CD4-positive, alpha-beta memory T cell (primary cell): ENCODE results near the gene MAGI2. TPM values are rescaled to one million over a fixed set of nuclear protein-coding genes. Genes with fewer than 3 reads are reported as not detected.

ENCODE experiments used
- CTCF ChIA-PET: fragments of 350-600 bp; sonication (Branson Sonifier 250); formaldehyde crosslinking; loops from one replicate; lab custom pipeline; 2021; ENCODE audit warnings: inconsistent platforms; ENCODE audit not compliant: partially characterized antibody; lab: Charles Lee
- POLR2A ChIA-PET: fragments of 350-600 bp; sonication (Branson Sonifier 250); formaldehyde crosslinking; loops from one replicate; lab custom pipeline; 2021; ENCODE audit not compliant: partially characterized antibody; lab: Charles Lee
- DNase-seq, 5 donors: peaks; one replicate each; pipeline versions ENCODE4 v3.0.0 to v3.0.0-alpha.2; 2020 to 2022; ENCODE audit warnings: mixed read lengths in 1 of 5
- H3K27ac ChIP-seq: one replicate; pipeline ENCODE4 v1.7.0; 2013; ENCODE audit warnings: low read depth, low read length
- H3K27me3 ChIP-seq: 2 replicates; pipeline ENCODE4 v1.7.0; 2013; ENCODE audit warnings: mild to moderate bottlenecking, low read length, moderate library complexity; ENCODE audit not compliant: insufficient read depth
- H3K36me3 ChIP-seq: 2 replicates; pipeline ENCODE4 v1.7.0; 2013; ENCODE audit warnings: mild to moderate bottlenecking, low read length, moderate library complexity; ENCODE audit not compliant: insufficient read depth
- H3K4me1 ChIP-seq: 2 replicates; pipeline ENCODE4 v1.7.0; 2013; ENCODE audit warnings: mild to moderate bottlenecking, low read length, moderate library complexity; ENCODE audit not compliant: insufficient read depth
- H3K4me3 ChIP-seq, 2 donors: one replicate each; pipeline ENCODE4 v1.7.0; 2013; ENCODE audit warnings: low read length in 2 of 2, mild to moderate bottlenecking in 1 of 2
- H3K9me3 ChIP-seq, 2 donors: one replicate each; pipeline ENCODE4 v1.7.0; 2013; ENCODE audit warnings: low read length in 2 of 2, control low read depth in 1 of 2; ENCODE audit not compliant: control insufficient read depth in 1 of 2
- H3K27ac Mint-ChIP-seq, 7 donors: one replicate each; pipeline ENCODE4 v1.8.0; 2020 to 2021; ENCODE audit warnings: mixed read lengths in 7 of 7, mild to moderate bottlenecking in 6 of 7, inconsistent platforms in 3 of 7, moderate library complexity in 3 of 7
- H3K27me3 Mint-ChIP-seq, 2 donors: one replicate each; pipeline ENCODE4 v1.8.0; 2020 to 2021; ENCODE audit warnings: mixed read lengths in 2 of 2
- H3K36me3 Mint-ChIP-seq, 2 donors: one replicate each; pipeline ENCODE4 v1.8.0; 2020 to 2021; ENCODE audit warnings: mixed read lengths in 2 of 2, inconsistent platforms in 1 of 2, mild to moderate bottlenecking in 1 of 2
- H3K4me1 Mint-ChIP-seq, 4 donors: one replicate each; pipeline ENCODE4 v1.8.0; 2020 to 2021; ENCODE audit warnings: mixed read lengths in 4 of 4, mild to moderate bottlenecking in 1 of 4
- H3K4me3 Mint-ChIP-seq, 8 donors: one replicate each; pipeline ENCODE4 v1.8.0; 2020 to 2021; ENCODE audit warnings: mixed read lengths in 8 of 8, mild to moderate bottlenecking in 7 of 8, moderate library complexity in 6 of 8, inconsistent platforms in 3 of 8
- H3K9me3 Mint-ChIP-seq, 8 donors: one replicate each; pipeline ENCODE4 v1.8.0; 2020 to 2021; ENCODE audit warnings: mixed read lengths in 8 of 8, mild to moderate bottlenecking in 5 of 8, inconsistent platforms in 3 of 8, moderate library complexity in 1 of 8
- intact Hi-C: fragments of 100-400 bp; cut with micrococcal nuclease; formaldehyde crosslinking; loops from one replicate; pipeline ENCODE4 v1.15.1; 2023
- polyA plus RNA-seq, 2 donors: library from polyadenylated mRNA; unstranded; fragments of 300-500 nt; fragmentation: Illumina TruSeq; gene quantifications; one replicate each; pipeline ENCODE4 v1.2.3, GENCODE V29; 2021
- total RNA-seq, 2 experiments: library from RNA; stranded (reverse); gene quantifications; one replicate each; pipeline ENCODE4 v1.2.3, GENCODE V29; 2021

Gene MAGI2
- total and polyA plus RNA-seq, 4 experiments from 2014 or later: 0.23 to 0.25 TPM; not detected in 2

- no peaks in the 10 kb centered on the region for H3K27me3 ChIP-seq
- no peak overlapping the region for H3K4me3 ChIP-seq
- ChIA-PET POLR2A (no interaction called here), CTCF (no interaction called here)
- H3K9me3 ChIP-seq: no peaks in the 10 kb centered on the region
- H3K27ac Mint-ChIP-seq: no peak overlapping the region
- H3K36me3 ChIP-seq: no peaks in the 10 kb centered on the region
- H3K4me1 Mint-ChIP-seq: no peaks in the 10 kb centered on the region
- H3K27ac ChIP-seq: no peak overlapping the region
- peaks cover 0 to 3% (median 0%) of the 10 kb centered on the region in 8 donors for H3K9me3 Mint-ChIP-seq
- no peak overlapping the region for H3K4me3 Mint-ChIP-seq
- intact Hi-C loops: no loop called here
- no peaks in the 10 kb centered on the region for H3K4me1 ChIP-seq
- H3K27me3 Mint-ChIP-seq: peaks cover 0 to 2% of the 10 kb centered on the region in 2 donors
- DNase-seq: no peak
- no peaks in the 10 kb centered on the region for H3K36me3 Mint-ChIP-seq
Measured at GRCh38 chr7:78476851-78477405, 976.5 kb downstream of the MAGI2 start.

GRCh38 chr7:78473571-78474301, 979.7 kb downstream of the MAGI2 start:
- intact Hi-C loops: no loop called here
- no peak overlapping the region for H3K27ac ChIP-seq
- H3K27me3 ChIP-seq: no peaks in the 10 kb centered on the region
- H3K4me3 Mint-ChIP-seq: no peak overlapping the region
- CTCF ChIA-PET: no interaction called here
- DNase-seq: no peak
- POLR2A ChIA-PET: no interaction called here
- peaks cover 0 to 3% (median 0%) of the 10 kb centered on the region in 8 donors for H3K9me3 Mint-ChIP-seq
- peaks cover 0 to 3% of the 10 kb centered on the region in 2 donors for H3K27me3 Mint-ChIP-seq
- no peak overlapping the region for H3K27ac Mint-ChIP-seq
- no peaks in the 10 kb centered on the region for H3K36me3 Mint-ChIP-seq
- no peaks in the 10 kb centered on the region for H3K4me1 Mint-ChIP-seq
- no peak overlapping the region for H3K4me3 ChIP-seq
- H3K9me3 ChIP-seq: no peaks in the 10 kb centered on the region
- no peaks in the 10 kb centered on the region for H3K4me1 ChIP-seq
- no peaks in the 10 kb centered on the region for H3K36me3 ChIP-seq

- no peaks in the 10 kb centered on the region for H3K4me1 ChIP-seq
- no peaks in the 10 kb centered on the region for H3K27me3 ChIP-seq
- Mint-ChIP-seq H3K36me3 (no peaks in the 10 kb centered on the region), H3K27me3 (peaks cover 0 to 3% of the 10 kb centered on the region in 2 donors), H3K27ac (no peak overlapping the region), H3K4me3 (no peak overlapping the region), H3K4me1 (no peaks in the 10 kb centered on the region), H3K9me3 (peaks cover 0 to 3% (median 0%) of the 10 kb centered on the region in 8 donors)
- no peak for DNase-seq
- no peak overlapping the region for H3K4me3 ChIP-seq
- ChIA-PET CTCF (no interaction called here), POLR2A (no interaction called here)
- no peaks in the 10 kb centered on the region for H3K36me3 ChIP-seq
- intact Hi-C loops: no loop called here
- no peak overlapping the region for H3K27ac ChIP-seq
- H3K9me3 ChIP-seq: no peaks in the 10 kb centered on the region
Measured at GRCh38 chr7:78473021-78473420, 980.4 kb downstream of the MAGI2 start.

GRCh38 chr7:78472519-78472918, 980.9 kb downstream of the MAGI2 start:
- Histone ChIP-seq H3K4me1 (no peaks in the 10 kb centered on the region), H3K27me3 (no peaks in the 10 kb centered on the region), H3K9me3 (no peaks in the 10 kb centered on the region), H3K4me3 (no peak overlapping the region), H3K36me3 (no peaks in the 10 kb centered on the region), H3K27ac (no peak overlapping the region)
- ChIA-PET CTCF (no interaction called here), POLR2A (no interaction called here)
- Mint-ChIP-seq H3K4me3 (no peak overlapping the region), H3K27me3 (peaks cover 0 to 3% of the 10 kb centered on the region in 2 donors), H3K9me3 (peaks cover 0 to 3% (median 0%) of the 10 kb centered on the region in 8 donors), H3K27ac (no peak overlapping the region), H3K4me1 (no peaks in the 10 kb centered on the region), H3K36me3 (no peaks in the 10 kb centered on the region)
- DNase-seq: no peak
- intact Hi-C loops: no loop called here

- Mint-ChIP-seq H3K9me3 (no peaks in the 10 kb centered on the region), H3K4me3 (no peak overlapping the region), H3K4me1 (no peaks in the 10 kb centered on the region), H3K36me3 (no peaks in the 10 kb centered on the region), H3K27me3 (peaks cover 0 to 1% of the 10 kb centered on the region in 2 donors), H3K27ac (no peak overlapping the region)
- ChIA-PET POLR2A (no interaction called here), CTCF (no interaction called here)
- no peaks in the 10 kb centered on the region for H3K36me3 ChIP-seq
- DNase-seq: no peak
- no peaks in the 10 kb centered on the region for H3K9me3 ChIP-seq
- H3K27ac ChIP-seq: no peak overlapping the region
- no peak overlapping the region for H3K4me3 ChIP-seq
- no peaks in the 10 kb centered on the region for H3K27me3 ChIP-seq
- intact Hi-C loops: no loop called here
- H3K4me1 ChIP-seq: no peaks in the 10 kb centered on the region
Measured at GRCh38 chr7:78465894-78466293, 987.6 kb downstream of the MAGI2 start.

GRCh38 chr7:78463039-78463438, 990.4 kb downstream of the MAGI2 start:
- H3K36me3 ChIP-seq: no peaks in the 10 kb centered on the region
- no peak overlapping the region for H3K4me3 ChIP-seq
- no peaks in the 10 kb centered on the region for H3K4me1 ChIP-seq
- Mint-ChIP-seq H3K27me3 (no peaks in the 10 kb centered on the region), H3K36me3 (no peaks in the 10 kb centered on the region), H3K4me1 (no peaks in the 10 kb centered on the region), H3K4me3 (no peak overlapping the region), H3K27ac (no peak overlapping the region), H3K9me3 (no peaks in the 10 kb centered on the region)
- no peaks in the 10 kb centered on the region for H3K9me3 ChIP-seq
- POLR2A ChIA-PET: no interaction called here
- no peak overlapping the region for H3K27ac ChIP-seq
- CTCF ChIA-PET: no interaction called here
- no peaks in the 10 kb centered on the region for H3K27me3 ChIP-seq
- no peak for DNase-seq
- intact Hi-C loops: no loop called here

- no peak for DNase-seq
- Mint-ChIP-seq H3K27me3 (no peaks in the 10 kb centered on the region), H3K4me1 (no peaks in the 10 kb centered on the region), H3K27ac (no peak overlapping the region), H3K4me3 (no peak overlapping the region), H3K36me3 (no peaks in the 10 kb centered on the region), H3K9me3 (peaks cover 0 to 2% (median 0%) of the 10 kb centered on the region in 8 donors)
- H3K4me1 ChIP-seq: no peaks in the 10 kb centered on the region
- no peaks in the 10 kb centered on the region for H3K36me3 ChIP-seq
- ChIA-PET CTCF (no interaction called here), POLR2A (no interaction called here)
- H3K27me3 ChIP-seq: no peaks in the 10 kb centered on the region
- H3K9me3 ChIP-seq: no peaks in the 10 kb centered on the region
- intact Hi-C loops: no loop called here
- H3K27ac ChIP-seq: no peak overlapping the region
- H3K4me3 ChIP-seq: no peak overlapping the region
Measured at GRCh38 chr7:78450706-78451105, 1002.8 kb downstream of the MAGI2 start.
